NCI-H69 (cell line): ENCODE data around the gene DGKG.

Experiments used
- DNase-seq: peaks from one replicate; lab custom pipeline; 2025; lab: John Stamatoyannopoulos, UW

Gene DGKG

DNA sequence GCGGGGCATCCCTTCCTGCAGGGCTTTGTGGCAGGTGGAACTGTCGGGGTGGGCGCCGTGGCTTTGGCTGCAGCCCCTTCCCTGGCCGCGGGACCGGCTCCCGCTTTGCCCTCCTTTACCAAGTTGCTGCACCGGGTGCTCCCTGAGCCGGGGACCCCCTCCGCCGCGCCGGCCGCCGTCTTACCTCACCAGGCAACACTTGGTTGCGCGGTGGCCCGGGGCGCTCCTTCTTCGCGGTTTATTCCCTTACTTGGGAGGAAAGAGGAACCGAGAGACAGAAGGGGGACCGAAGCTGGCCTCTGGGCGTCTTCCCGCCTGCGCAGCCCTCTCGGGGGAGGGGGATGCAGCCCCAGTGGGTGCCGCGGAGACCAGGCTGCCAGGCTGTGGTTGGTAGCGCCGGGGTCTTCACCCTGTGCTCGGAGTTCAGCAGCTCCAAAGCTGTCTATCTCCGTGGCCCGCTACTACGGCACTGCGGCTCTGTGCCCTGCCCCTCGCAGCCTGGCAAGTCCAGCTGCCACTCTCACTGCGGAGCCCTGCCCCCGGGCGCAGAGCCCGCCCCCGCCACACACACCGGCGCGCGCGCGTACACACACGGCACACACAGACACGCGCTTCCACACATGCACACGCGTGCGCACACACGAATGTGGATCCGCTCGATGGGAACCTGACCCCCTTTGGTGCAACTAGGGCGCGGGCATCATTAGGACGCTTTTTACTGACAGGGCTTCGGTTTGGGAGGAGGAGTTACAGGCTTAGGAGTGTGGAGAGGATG lies at the start of gene DGKG:
Gene DGKG (minus strand): TSS at position 473 of the 775 bp plus-strand sequence. CDS start 41,775 bp downstream, outside the sequence.
- DNase-seq: peak; percentile 36

- no peak for DNase-seq
Measured at GRCh38 chr3:186411089-186411488, 49.1 kb upstream of the DGKG start.

DNA sequence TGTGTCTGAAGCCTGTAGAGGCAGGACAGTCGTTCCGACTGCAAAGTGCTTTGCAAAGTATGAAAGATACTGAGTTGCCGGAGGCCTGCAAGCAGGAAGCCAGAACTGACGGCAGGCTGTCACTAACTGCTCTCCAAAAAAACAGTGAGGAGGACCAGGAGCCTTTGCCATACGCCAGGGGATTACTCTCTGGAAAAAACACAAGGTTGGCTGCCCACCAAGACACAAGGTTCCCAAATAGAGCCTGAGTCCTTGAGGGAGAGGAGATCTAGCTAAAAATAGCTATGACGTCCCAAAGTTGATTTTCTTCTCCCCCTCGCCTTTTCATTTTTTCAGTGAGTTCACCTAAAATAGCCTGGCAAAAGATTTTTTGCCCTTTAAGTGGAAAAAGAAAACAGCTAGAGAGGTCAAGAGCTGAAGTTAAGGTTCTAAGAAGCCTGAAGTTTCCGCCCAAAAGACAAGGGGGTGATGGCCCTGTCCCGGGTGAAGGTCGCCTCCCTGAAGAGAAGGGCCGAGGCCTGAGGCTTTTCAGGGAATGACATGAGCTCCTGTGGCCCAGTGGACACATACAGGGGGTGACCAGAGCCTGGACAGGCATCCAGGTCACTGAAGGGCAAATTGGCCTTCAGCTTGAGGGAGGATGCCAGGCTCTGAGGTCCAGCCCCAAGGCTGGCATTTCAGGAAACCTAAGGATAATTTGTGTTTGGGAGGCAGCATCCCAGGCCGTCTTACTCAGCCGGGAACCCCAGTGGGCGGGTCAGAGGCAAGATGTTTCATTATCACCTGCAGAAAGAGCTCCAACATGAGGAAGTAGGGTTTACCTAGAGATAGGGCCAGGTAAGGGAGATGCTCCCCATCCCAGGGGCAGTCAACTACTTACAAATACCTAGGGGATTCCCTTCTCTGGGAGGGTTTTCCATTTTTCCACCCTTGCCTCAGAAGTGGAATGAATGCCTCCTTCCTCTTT lies 44.9 kb upstream of the DGKG start:
- no peak for DNase-seq

- DNase-seq: no peak
Measured at GRCh38 chr3:186401556-186401955, 39.5 kb upstream of the DGKG start.

- DNase-seq: no peak
Measured at GRCh38 chr3:186400662-186401061, 38.6 kb upstream of the DGKG start.

GRCh38 chr3:186400026-186400425 lies 38.0 kb upstream of the DGKG start:
- no peak for DNase-seq

- no peak for DNase-seq
Measured at GRCh38 chr3:186394566-186395217, 32.7 kb upstream of the DGKG start.

DNA sequence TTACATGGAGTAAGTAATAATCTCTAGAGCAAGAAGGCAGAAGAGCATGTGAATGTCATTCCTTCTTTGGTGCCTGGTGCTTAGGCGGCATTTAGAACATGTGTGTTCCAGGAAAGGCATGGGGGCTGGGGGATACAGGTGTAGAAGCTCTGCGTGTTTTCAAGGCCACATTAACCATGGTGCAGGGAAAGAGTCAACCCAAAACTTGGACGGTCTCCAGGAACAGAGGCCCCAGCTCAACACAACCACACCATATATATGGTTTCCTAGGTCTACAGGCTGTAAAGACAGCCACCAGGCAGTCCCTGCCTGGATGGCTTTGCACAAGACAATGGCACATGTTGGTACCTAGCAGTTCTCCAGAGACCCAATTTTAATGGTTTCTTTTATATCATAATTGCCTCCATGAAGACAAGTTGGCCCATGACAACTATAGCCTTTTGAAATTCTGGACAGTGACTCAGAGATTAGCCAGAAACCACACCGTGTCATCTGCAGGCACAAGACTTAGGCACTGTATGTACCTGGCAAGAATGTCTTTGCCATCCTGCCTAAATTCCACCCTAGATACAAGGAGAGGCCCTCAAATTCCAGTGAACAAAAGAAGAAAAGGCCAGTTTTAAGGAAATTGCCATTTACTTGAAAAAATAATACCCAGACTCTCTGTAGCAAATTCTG lies 25.0 kb upstream of the DGKG start:
- DNase-seq: no peak

- no peak for DNase-seq
Measured at GRCh38 chr3:186385856-186386602, 24.0 kb upstream of the DGKG start.

GRCh38 chr3:186383026-186383993 lies 21.3 kb upstream of the DGKG start:
- no peak for DNase-seq

- DNase-seq: no peak
Measured at GRCh38 chr3:186382217-186382885, 20.3 kb upstream of the DGKG start.

DNA sequence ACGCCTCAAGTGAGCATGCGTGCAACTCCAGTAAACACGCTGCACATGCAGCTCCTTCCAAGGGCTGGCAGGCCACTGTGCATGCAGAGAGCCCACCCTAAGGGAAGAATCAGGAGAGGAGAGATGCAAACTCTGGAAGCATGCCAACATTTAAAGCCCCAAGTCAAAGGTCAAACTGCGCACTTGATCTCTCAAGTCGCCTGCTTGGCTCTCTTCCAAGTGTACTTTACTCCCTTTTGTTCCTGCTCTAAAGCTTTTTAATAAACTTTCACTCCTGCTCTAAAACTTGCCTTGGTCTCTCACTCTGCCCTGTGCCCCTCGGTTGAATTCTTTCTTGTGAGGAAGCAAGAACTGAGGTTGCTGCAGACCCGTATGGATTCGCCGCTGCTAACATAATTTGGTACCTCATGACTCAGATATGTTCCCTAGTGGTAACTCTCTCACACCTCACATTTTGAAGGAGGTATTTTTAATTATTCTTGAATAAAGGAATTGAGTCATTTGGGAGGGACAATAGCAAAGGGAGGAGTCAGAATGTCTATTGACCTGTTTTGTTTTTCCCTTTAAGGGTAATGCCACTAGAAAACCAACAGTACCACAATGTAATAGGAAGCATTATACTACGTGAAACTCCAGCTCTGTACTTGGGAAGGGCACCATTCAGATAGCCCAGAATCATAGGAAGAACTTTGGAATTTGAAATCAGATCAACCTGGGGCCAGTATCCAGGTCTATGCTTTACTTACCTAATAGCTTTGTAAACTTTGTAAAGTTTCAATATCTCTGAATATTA lies 19.6 kb upstream of the DGKG start:
- peak; percentile 27 for DNase-seq

- DNase-seq: no peak
Measured at GRCh38 chr3:186380622-186381380, 18.8 kb upstream of the DGKG start.

DNA sequence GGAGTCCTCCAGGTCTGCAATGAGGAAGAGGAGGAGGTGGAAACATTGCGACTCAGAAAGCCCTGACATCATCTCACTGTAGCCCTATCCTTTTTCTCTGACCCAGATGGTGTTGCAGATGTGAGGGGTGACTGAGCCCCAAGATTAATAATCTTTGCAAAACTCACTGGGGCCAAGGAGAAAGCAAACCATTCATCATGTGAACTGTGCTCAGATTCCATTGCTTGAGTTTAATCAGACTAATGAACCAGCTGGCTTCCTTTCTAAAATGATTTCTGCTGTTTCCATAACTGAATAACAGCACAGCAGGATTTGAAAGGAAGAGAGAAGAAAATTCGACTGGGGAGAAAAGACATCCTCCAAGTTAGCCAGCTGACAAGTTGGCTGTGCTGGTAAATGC lies 13.4 kb upstream of the DGKG start:
- no peak for DNase-seq

GRCh38 chr3:186374376-186374775 lies 12.3 kb upstream of the DGKG start:
- DNase-seq: no peak

DNA sequence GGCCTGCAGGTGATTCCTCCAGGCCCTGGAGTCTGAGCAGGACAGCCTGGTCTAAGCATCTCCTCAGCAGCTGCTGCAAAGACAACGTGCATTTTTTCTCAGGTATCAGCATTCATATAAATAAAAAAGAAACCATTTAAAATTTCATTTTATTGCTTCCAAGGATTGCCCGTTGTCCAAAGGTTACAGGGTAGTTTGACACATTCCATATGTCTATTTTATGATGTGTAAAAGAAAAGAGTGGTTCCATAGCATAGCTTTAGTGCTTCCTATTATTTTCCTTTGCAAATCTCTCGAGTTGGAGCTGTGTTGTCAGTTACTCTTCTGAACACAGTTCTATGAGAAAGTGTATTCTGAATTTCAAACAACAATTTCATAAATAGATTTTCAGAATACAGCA lies 7.2 kb upstream of the DGKG start:
- no peak for DNase-seq

GRCh38 chr3:186368717-186369116 lies 6.7 kb upstream of the DGKG start:
- no peak for DNase-seq

DNA sequence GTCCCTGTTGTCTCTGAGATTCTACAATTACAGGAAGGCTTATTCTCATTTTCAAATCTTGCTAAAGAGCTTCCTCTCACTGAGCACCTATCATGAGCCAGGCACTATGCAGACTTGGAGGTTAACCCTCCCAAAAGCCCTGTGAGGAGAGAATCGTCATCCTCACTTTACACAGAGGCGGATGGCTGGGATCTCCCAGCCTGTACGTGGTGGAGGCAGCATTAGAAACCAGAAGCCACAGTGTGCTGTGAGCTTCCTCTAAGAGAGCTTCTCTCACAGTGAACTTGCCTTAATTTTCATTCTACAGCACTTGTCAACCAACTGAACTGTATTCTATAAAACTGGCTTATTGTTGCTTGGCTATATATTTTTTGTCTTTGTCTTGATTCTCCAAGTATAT lies 6.1 kb upstream of the DGKG start:
- no peak for DNase-seq
